HCT116 (cell line): ENCODE results near the gene DLG2. TPM values are rescaled to one million over a fixed set of nuclear protein-coding genes. Genes with fewer than 3 reads are reported as not detected.

ENCODE experiments used
- ATAC-seq: fragments of 200-7000 bp; cut with Tn5 transposase; 2 replicates; pipeline ENCODE4 v1.9.1; 2020; ENCODE audit warnings: mild to moderate bottlenecking, moderate library complexity
- BruUV-seq: library from RNA; stranded (reverse); fragments of 400-500 nt; replicated peaks from 2 replicates; lab custom pipeline; 2021; lab: Mats Ljungman, UMichigan
- CTCF ChIA-PET: fragments of 300-600 bp; sonication (Branson Sonifier 250); formaldehyde crosslinking; loops from one replicate; lab custom pipeline; 2021; ENCODE audit warnings: antibody characterized with exemption; lab: Charles Lee
- POLR2A ChIA-PET: fragments of 300-600, 350-600 bp; sonication (Branson Sonifier 250); formaldehyde crosslinking; loops from one replicate; lab custom pipeline; 2021; ENCODE audit warnings: antibody characterized with exemption; lab: Charles Lee
- RAD21 ChIA-PET, 2 experiments: fragments of 300-600 bp; sonication (Branson Sonifier 250); formaldehyde crosslinking; loops; one replicate each; lab custom pipeline; 2023; ENCODE audit warnings: low total read pairs in 2 of 2; ENCODE audit not compliant: uncharacterized antibody in 2 of 2, unreplicated experiment in 2 of 2, low non-redundant PET in 1 of 2; lab: Charles Lee
- DNase-seq: peaks from one replicate; pipeline ENCODE4 v3.0.0-alpha.2; 2010; ENCODE audit warnings: low read depth, low spot score
- H2AFZ ChIP-seq: fragments of 200-600 bp; shearing (Covaris generic), sonication (generic); 2 replicates; pipeline ENCODE4 v1.6.1; 2017; ENCODE audit warnings: low read depth, mixed run types, mixed read lengths, antibody characterized with exemption, low read length; ENCODE audit not compliant: poor library complexity, severe bottlenecking
- H3K27ac ChIP-seq: 2 replicates; pipeline ENCODE4 v1.5.1; 2012; ENCODE audit warnings: low read depth, low read length
- H3K27me3 ChIP-seq: fragments of 200-600 bp; sonication (generic); 2 replicates; pipeline ENCODE4 v1.6.1; 2016; ENCODE audit warnings: mixed run types, low read length, mixed read lengths; ENCODE audit not compliant: insufficient read depth
- H3K36me3 ChIP-seq, 2 experiments: fragments of 200-500 bp in 1 of 2; fragments of 200-600 bp in 1 of 2; sonication (Bioruptor generic) in 1 of 2; sonication (generic) in 1 of 2; 2 replicates each; pipeline versions ENCODE4 v1.5.1 to v1.6.1; 2014 to 2016; ENCODE audit warnings: low read length in 2 of 2, inconsistent platforms in 1 of 2, mixed read lengths in 1 of 2, mixed run types in 1 of 2; ENCODE audit not compliant: insufficient read depth in 2 of 2, control insufficient read depth in 1 of 2
- H3K4me1 ChIP-seq, 2 experiments: fragments of 200-600 bp in 1 of 2; sonication (generic) in 1 of 2; 2 replicates each; pipeline versions ENCODE4 v1.5.1 to v1.6.1; 2012 to 2017; ENCODE audit warnings: low read length in 2 of 2, inconsistent platforms in 1 of 2, mild to moderate bottlenecking in 1 of 2, mixed read lengths in 1 of 2, mixed run types in 1 of 2, moderate library complexity in 1 of 2; ENCODE audit not compliant: insufficient read depth in 2 of 2, control insufficient read depth in 1 of 2
- H3K4me2 ChIP-seq: fragments of 200-600 bp; sonication (generic); 2 replicates; pipeline ENCODE4 v1.6.1; 2017; ENCODE audit warnings: mixed run types, low read length, mixed read lengths
- H3K4me3 ChIP-seq, 2 experiments: fragments of 200-600 bp in 1 of 2; sonication (generic) in 1 of 2; replicated peaks in 1 of 2; 2 replicates each; pipeline ENCODE4 v1.5.1; 2011 to 2016; ENCODE audit warnings: low read length in 2 of 2, control low read depth in 1 of 2, low read depth in 1 of 2, mild to moderate bottlenecking in 1 of 2, mixed read lengths in 1 of 2, mixed run types in 1 of 2
- H3K79me2 ChIP-seq: fragments of 200-600 bp; sonication (generic); 2 replicates; pipeline ENCODE4 v1.6.1; 2017; ENCODE audit warnings: mild to moderate bottlenecking, mixed run types, low read length, moderate library complexity, mixed read lengths; ENCODE audit not compliant: insufficient read depth
- H3K9ac ChIP-seq: fragments of 200-600 bp; sonication (generic); 2 replicates; pipeline ENCODE4 v1.6.1; 2016; ENCODE audit warnings: low read length, mixed read lengths
- H3K9me2 ChIP-seq: fragments of 200-600 bp; sonication (generic), shearing (Covaris generic); 2 replicates; pipeline ENCODE4 v1.6.1; 2017; ENCODE audit warnings: mixed run types, mild to moderate bottlenecking, moderate library complexity; ENCODE audit not compliant: insufficient read depth
- H3K9me3 ChIP-seq, 2 experiments: fragments of 200-500 bp in 1 of 2; fragments of 200-600 bp in 1 of 2; sonication (Bioruptor generic) in 1 of 2; sonication (generic) in 1 of 2; 2 replicates each; pipeline ENCODE4 v1.6.1; 2014 to 2017; ENCODE audit warnings: low read length in 2 of 2, mixed read lengths in 2 of 2, inconsistent platforms in 1 of 2, low read depth in 1 of 2, mild to moderate bottlenecking in 1 of 2, mixed run types in 1 of 2, moderate library complexity in 1 of 2; ENCODE audit not compliant: control insufficient read depth in 1 of 2, insufficient read depth in 1 of 2
- H4K20me1 ChIP-seq: fragments of 200-600 bp; sonication (generic), shearing (Covaris generic); 2 replicates; pipeline ENCODE4 v1.6.1; 2017; ENCODE audit warnings: mixed run types, mild to moderate bottlenecking, moderate library complexity; ENCODE audit not compliant: insufficient read depth
- CEBPB ChIP-seq: IDR thresholded peaks from 2 replicates; pipeline ENCODE4 v1.6.1; 2012; ENCODE audit warnings: low read depth
- EGR1 ChIP-seq: IDR thresholded peaks from 2 replicates; pipeline ENCODE4 v1.6.1; 2012; ENCODE audit warnings: low read depth
- EZH2 ChIP-seq: fragments of 200-600 bp; sonication (generic); IDR thresholded peaks from 2 replicates; pipeline ENCODE4 v1.6.1; 2017; ENCODE audit warnings: antibody characterized with exemption, mixed run types
- EZH2phosphoT487 ChIP-seq: fragments of 200-600 bp; IDR thresholded peaks from 2 replicates; pipeline ENCODE4 v1.6.1; 2018; ENCODE audit warnings: antibody characterized with exemption, borderline replicate concordance
- FOSL1 ChIP-seq: IDR thresholded peaks from 2 replicates; pipeline ENCODE4 v1.6.1; 2012; ENCODE audit warnings: low read depth
- JUND ChIP-seq: IDR thresholded peaks from 2 replicates; pipeline ENCODE4 v1.6.1; 2012
- POLR2A ChIP-seq: IDR thresholded peaks from 2 replicates; pipeline ENCODE4 v1.7.0; 2011; ENCODE audit warnings: borderline replicate concordance; ENCODE audit not compliant: insufficient read depth, insufficient read length; ENCODE audit errors: extremely low read depth
- POLR2AphosphoS5 ChIP-seq: IDR thresholded peaks from 2 replicates; pipeline ENCODE4 v1.6.1; 2011; ENCODE audit warnings: mild to moderate bottlenecking, low read depth, low read length, moderate library complexity
- RAD21 ChIP-seq: IDR thresholded peaks from 2 replicates; pipeline ENCODE4 v1.6.1; 2012; ENCODE audit warnings: low read depth, mild to moderate bottlenecking
- SP1 ChIP-seq: IDR thresholded peaks from 2 replicates; pipeline ENCODE4 v1.6.1; 2012; ENCODE audit warnings: low read depth
- SRF ChIP-seq: IDR thresholded peaks from 2 replicates; pipeline ENCODE4 v1.6.1; 2012; ENCODE audit warnings: low read depth
- YY1 ChIP-seq: IDR thresholded peaks from 2 replicates; pipeline ENCODE4 v1.6.1; 2011; ENCODE audit warnings: low read length, low read depth, moderate library complexity, mild to moderate bottlenecking; ENCODE audit not compliant: insufficient replicate concordance; ENCODE audit errors: extremely low read depth
- ZFX ChIP-seq: fragments of 450-650 bp; IDR thresholded peaks from 2 replicates; pipeline ENCODE4 v1.6.1; 2017
- ZNF274 ChIP-seq: fragments of 200-500 bp; sonication (Bioruptor generic); IDR thresholded peaks from 2 replicates; pipeline ENCODE4 v1.6.1; 2014; ENCODE audit warnings: mild to moderate bottlenecking, low read depth, low read length, inconsistent platforms
- intact Hi-C: fragments of 100-400 bp; cut with micrococcal nuclease; formaldehyde crosslinking; loops from 2 replicates; pipeline ENCODE4 v1.10.0; 2022
- total RNA-seq: library from RNA; stranded (reverse); gene quantifications from one replicate; pipeline ENCODE4 v1.2.1, GENCODE V29; 2021; ENCODE audit not compliant: unreplicated experiment
- TF ChIP-seq, protein P1 (sequence below): IDR thresholded peaks from 2 replicates; pipeline ENCODE4 v1.6.1; 2012
- TF ChIP-seq, protein P2 (sequence below): IDR thresholded peaks from 2 replicates; pipeline ENCODE4 v1.6.1; 2012; ENCODE audit warnings: low read depth
- TF ChIP-seq, protein P3 (sequence below), 3 experiments: fragments of 200-600 bp in 1 of 3; sonication (generic) in 1 of 3; IDR thresholded peaks in 2 of 3; conservative IDR thresholded peaks in 1 of 3; 2 replicates each; pipeline ENCODE4 v1.5.1; 2012 to 2017; ENCODE audit warnings: low read depth in 2 of 3, low read length in 2 of 3, antibody characterized with exemption in 1 of 3, borderline replicate concordance in 1 of 3, control low read depth in 1 of 3, mild to moderate bottlenecking in 1 of 3, mixed read lengths in 1 of 3, mixed run types in 1 of 3, moderate library complexity in 1 of 3; ENCODE audit not compliant: insufficient read depth in 1 of 3

The DLG2 gene
- total RNA-seq, 1 experiment from 2014 or later = 2.4 TPM

DNA sequence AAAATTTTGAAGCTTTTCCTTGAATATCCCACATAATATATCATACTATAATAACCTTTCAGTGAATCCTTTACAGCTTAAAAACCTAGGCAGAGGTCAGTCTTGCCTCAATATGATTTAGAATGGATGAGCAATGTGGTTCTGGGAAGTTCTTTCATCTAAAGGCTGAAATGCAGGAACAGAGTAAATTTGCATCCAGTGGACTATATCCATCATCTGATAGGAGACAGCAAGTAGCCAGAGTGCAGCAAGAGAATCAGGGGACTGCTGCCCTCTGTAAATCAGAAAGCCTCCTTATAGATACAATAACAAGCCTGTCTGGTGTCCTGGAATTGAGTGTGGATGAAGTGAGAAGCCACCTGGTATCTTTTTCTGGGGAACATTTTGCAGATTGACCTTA is 1592.7 kb downstream of the DLG2 start:
- Histone ChIP-seq H3K9me3 (no peaks in the 10 kb centered on the region), H3K9me2 (no peaks in the 10 kb centered on the region), H3K79me2 (no peaks in the 10 kb centered on the region), H3K27ac (no peak overlapping the region), H3K4me2 (no peak overlapping the region), H3K36me3 (no peaks in the 10 kb centered on the region), H3K27me3 (no peaks in the 10 kb centered on the region), H3K4me1 (no peaks in the 10 kb centered on the region), H3K4me3 (no peak overlapping the region), H3K9ac (no peak overlapping the region), H4K20me1 (no peaks in the 10 kb centered on the region), H2AFZ (no peak overlapping the region)
- POLR2A ChIA-PET = no interaction called here
- DNase-seq (no peak), ATAC-seq (no peak)
- TF ChIP-seq SRF (no peak), RAD21 (no peak), YY1 (no peak), CEBPB (no peak), ZNF274 (no peak)
- TF ChIP-seq, protein P1, sequence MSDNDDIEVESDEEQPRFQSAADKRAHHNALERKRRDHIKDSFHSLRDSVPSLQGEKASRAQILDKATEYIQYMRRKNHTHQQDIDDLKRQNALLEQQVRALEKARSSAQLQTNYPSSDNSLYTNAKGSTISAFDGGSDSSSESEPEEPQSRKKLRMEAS = no peak
- BruUV-seq = no TSS peak
- intact Hi-C loops = no loop called here
- CTCF ChIA-PET = no interaction called here
- RAD21 ChIA-PET = no interaction called here

DNA sequence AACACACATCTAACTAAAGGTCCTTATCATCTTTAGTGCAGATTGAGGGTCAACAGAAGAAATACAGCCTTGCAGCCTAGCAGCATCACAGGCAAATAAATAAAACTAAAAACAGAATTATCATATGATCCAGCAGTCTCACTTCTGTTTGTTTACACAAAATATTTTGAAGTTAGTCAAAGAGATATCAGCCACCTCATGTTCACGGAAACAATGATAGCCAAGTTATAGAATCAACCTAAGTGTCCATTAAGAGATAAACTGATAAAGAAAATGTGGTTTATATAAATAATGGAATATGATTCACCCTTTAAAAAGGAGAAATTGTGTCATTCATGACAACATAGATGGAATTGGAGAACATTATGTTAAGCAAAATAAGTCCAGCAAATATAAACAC is 1602.9 kb downstream of the DLG2 start:
- no peak for TF ChIP-seq SP1
- no peak for TF ChIP-seq CEBPB
- no peak for TF ChIP-seq EZH2
- no peak for TF ChIP-seq EZH2phosphoT487
- no peak for TF ChIP-seq POLR2AphosphoS5
- TF ChIP-seq, protein P2, sequence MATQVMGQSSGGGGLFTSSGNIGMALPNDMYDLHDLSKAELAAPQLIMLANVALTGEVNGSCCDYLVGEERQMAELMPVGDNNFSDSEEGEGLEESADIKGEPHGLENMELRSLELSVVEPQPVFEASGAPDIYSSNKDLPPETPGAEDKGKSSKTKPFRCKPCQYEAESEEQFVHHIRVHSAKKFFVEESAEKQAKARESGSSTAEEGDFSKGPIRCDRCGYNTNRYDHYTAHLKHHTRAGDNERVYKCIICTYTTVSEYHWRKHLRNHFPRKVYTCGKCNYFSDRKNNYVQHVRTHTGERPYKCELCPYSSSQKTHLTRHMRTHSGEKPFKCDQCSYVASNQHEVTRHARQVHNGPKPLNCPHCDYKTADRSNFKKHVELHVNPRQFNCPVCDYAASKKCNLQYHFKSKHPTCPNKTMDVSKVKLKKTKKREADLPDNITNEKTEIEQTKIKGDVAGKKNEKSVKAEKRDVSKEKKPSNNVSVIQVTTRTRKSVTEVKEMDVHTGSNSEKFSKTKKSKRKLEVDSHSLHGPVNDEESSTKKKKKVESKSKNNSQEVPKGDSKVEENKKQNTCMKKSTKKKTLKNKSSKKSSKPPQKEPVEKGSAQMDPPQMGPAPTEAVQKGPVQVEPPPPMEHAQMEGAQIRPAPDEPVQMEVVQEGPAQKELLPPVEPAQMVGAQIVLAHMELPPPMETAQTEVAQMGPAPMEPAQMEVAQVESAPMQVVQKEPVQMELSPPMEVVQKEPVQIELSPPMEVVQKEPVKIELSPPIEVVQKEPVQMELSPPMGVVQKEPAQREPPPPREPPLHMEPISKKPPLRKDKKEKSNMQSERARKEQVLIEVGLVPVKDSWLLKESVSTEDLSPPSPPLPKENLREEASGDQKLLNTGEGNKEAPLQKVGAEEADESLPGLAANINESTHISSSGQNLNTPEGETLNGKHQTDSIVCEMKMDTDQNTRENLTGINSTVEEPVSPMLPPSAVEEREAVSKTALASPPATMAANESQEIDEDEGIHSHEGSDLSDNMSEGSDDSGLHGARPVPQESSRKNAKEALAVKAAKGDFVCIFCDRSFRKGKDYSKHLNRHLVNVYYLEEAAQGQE = no peak
- no peak for TF ChIP-seq YY1
- TF ChIP-seq, protein P1 = no peak
- TF ChIP-seq EGR1 = no peak
- no peak for TF ChIP-seq ZFX
- TF ChIP-seq, protein P3, sequence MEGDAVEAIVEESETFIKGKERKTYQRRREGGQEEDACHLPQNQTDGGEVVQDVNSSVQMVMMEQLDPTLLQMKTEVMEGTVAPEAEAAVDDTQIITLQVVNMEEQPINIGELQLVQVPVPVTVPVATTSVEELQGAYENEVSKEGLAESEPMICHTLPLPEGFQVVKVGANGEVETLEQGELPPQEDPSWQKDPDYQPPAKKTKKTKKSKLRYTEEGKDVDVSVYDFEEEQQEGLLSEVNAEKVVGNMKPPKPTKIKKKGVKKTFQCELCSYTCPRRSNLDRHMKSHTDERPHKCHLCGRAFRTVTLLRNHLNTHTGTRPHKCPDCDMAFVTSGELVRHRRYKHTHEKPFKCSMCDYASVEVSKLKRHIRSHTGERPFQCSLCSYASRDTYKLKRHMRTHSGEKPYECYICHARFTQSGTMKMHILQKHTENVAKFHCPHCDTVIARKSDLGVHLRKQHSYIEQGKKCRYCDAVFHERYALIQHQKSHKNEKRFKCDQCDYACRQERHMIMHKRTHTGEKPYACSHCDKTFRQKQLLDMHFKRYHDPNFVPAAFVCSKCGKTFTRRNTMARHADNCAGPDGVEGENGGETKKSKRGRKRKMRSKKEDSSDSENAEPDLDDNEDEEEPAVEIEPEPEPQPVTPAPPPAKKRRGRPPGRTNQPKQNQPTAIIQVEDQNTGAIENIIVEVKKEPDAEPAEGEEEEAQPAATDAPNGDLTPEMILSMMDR (IDR thresholded peaks at IDR 0.05 in 2 of 3, conservative IDR thresholded peaks at IDR 0.05 in 1 of 3; ENCODE audit: borderline replicate concordance in 1 of 3, insufficient read depth in 1 of 3, low read depth in 2 of 3, low read length in 2 of 3) = no peak
- TF ChIP-seq FOSL1 = no peak
- TF ChIP-seq JUND = no peak
- TF ChIP-seq POLR2A = no peak
- ChIA-PET RAD21 (no interaction called here), POLR2A (no interaction called here), CTCF (no interaction called here)
- no peak overlapping the region for H3K9ac ChIP-seq
- no peaks in the 10 kb centered on the region for H3K79me2 ChIP-seq
- no peak overlapping the region for H3K4me2 ChIP-seq
- no peaks in the 10 kb centered on the region; the same call in 1 of the 2 replicates for H4K20me1 ChIP-seq
- no peaks in the 10 kb centered on the region for H3K4me1 ChIP-seq
- intact Hi-C loops = no loop called here
- no peaks in the 10 kb centered on the region for H3K9me2 ChIP-seq
- H3K27ac ChIP-seq = no peak overlapping the region
- no peak for DNase-seq
- BruUV-seq = no TSS peak
- no peaks in the 10 kb centered on the region; the same call in 1 of the 2 replicates for H3K27me3 ChIP-seq
- no peaks in the 10 kb centered on the region for H3K36me3 ChIP-seq
- no peak for ATAC-seq
- H2AFZ ChIP-seq = no peak overlapping the region
- no peak overlapping the region for H3K4me3 ChIP-seq
- peaks cover 0 to 4% of the 10 kb centered on the region in 2 experiments; a peak in 1 of 4 replicates for H3K9me3 ChIP-seq
